GM18511 (cell line): Measurements from ENCODE around the gene RBBP8NL.

Source experiments
- ATAC-seq: cut with Tn5 transposase; IDR thresholded peaks from one replicate; pipeline ENCODE4 v1.9.1; 2021; ENCODE audit warnings: mild to moderate bottlenecking, moderate library complexity; ENCODE audit not compliant: unreplicated experiment

Gene RBBP8NL

DNA sequence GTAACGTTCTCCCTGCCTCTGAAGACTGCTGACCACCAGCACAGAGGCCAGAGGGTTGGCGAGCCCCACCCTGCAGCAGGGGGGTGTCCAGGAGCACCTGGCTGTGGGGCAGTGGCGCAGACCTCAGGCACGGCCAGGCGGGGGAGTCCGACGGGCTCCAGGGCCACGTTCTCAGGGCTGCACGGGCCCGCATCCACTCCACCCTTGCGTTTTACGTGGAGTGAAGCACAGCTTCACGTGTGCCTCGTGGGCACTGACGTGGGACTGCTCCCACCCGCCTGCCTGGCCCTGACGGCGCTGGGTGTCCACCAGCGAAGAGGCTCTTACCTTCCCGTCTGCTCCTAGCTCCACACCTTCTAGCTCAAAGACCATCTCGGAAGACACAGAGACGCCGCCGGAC lies 33.5 kb downstream of the RBBP8NL start:
- ATAC-seq, result no peak

DNA sequence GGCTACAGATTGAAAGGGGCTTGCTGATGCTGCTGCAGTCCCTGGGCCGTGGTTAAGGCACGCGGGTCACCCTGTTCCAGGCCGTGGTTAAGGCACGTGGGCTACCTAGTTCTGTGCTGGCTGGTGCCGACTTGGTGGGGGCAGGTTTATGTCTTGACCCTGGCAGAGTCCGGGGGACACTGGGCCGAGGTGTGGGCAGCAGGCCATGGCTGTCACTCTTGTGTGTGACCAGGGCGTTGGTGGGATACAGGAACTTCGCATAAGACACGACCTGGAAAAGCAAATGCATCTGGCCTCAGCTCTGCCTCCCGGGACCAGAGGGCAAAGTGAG lies 34.0 kb downstream of the RBBP8NL start:
- no peak for ATAC-seq

DNA sequence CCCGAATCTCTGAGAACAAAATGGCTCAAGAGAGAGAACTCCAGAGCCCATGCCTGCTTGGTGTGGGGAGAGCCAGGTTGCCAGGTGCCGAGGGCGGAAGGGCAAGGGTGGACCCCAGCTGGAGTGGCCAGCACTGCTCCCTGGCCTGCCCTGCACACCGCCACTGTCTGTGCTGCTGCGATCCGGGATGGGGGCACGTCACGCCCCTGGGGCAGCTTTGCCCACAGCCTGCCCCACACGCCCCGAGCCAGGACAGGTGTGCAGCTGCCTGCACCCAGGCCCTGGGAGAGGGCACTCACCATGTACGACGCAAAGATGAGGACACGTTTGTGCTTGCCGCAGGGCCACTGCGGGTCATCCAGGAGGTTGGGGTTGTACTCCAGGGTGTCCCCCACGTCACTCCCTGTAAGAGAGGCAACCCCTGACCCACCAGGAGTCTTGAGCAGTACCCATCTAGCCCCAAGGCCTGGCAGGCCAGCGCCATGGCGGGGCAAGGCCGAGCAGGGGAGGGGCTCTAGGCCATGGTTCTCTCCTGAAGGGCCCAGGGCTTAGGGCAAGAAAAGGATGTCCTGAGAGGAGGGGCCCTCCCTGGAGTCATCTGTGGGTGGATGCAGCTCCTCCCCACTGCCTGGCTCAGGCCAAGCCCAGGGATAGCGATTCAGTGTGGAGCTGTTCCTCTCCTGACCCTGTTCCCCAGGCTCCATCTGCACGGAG lies 34.6 kb downstream of the RBBP8NL start:
- no peak for ATAC-seq

DNA sequence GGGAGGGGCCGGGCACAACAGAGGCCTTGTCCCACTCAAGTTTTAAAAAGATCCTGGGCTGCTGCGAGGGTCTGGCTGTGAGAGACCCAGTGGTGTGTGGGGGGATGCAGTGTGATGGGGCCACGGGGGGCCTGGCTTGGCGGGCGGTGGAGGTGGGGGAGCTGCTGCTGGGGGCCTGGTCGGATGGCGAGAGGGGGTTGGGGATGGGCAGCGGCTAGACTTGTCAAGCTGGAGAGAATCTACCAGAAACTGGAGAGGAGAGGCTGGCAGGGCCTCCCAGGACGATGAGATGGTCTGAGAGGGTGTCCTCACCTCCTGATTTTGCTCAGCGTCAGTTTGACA lies 35.3 kb downstream of the RBBP8NL start:
- ATAC-seq, result no peak

DNA sequence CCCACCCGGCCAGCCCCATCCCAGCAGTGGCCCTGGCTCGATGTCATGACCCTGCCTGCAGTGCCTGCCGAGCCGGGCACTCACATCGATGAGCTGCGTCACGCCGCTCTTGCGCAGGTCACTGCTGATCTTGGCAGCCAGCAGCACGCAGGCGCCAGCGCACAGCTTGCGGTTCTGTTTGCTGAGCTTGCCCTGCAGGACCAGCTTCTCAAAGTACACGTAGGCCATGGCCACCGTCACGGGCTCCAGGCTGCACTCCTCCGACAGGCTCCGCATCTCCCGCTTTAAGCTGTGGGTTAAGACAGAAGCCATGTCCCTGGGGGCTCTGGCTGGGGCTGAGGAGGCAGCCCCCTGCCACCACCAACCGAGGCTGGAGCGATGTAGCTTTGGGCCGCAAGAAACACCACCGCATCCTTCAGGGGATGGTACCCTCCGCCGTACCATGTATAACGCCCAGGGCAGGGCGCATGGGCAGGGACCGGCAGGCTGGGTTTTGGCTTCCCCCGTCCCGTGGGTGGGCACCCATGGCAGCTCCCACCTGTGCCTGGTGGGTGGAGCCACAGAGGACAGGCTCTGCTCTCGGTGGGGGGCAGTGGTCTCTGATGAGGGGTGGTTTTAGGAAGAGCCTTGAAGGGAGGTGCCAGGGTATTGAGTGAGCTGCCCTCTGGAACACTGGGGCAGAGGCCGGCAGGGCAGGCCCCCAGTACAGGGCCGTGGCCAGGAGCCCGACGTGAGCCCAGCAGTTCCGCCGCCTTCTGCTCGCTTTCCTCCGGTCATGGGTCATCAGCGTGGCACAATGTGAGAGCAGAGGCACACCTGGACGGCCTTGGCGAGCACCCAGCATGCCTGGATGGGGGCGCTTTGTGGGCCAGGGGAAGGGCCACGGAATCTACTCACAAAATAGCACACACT lies 35.9 kb downstream of the RBBP8NL start:
- no peak for ATAC-seq

DNA sequence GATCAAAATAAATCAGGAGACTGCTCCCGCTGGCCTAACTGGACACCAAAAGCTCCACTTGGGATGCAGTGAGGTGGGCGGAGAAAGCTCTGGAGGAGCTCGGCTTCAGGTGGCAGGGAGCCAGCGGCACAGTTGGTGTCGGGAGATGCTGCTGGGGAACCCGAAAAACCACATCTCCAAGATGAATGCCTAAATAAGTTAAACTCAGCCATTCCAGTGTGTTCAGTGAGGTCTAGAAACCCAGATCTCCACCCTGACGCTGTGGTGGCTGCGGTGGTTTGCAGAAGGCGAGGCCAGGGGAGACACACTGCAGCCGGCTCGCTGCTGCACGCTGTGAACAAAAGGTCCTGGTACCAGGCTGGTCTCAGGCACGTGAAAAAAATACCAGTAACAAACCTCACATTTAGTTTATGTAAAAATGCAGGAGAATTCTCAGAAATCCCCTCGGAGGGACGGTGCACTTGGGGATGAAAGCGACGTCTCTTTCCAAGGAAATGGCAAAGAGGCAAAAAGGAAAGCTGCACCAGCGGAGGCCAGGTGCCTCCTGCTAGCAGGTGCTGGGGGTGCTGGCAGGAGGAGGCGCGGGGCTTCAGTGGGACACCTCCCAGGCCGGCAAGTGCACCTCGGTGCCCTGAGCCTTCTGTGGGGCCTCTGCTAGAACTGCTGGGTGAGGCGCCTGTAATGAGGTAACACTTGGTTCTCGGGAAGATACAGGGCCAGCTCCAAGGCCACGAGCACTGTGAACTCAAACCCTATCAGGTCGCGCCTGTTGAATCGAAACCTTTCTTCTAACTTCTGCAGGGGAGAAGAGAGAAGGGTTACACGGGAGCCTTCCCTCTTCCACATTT lies 36.8 kb downstream of the RBBP8NL start:
- no peak for ATAC-seq

DNA sequence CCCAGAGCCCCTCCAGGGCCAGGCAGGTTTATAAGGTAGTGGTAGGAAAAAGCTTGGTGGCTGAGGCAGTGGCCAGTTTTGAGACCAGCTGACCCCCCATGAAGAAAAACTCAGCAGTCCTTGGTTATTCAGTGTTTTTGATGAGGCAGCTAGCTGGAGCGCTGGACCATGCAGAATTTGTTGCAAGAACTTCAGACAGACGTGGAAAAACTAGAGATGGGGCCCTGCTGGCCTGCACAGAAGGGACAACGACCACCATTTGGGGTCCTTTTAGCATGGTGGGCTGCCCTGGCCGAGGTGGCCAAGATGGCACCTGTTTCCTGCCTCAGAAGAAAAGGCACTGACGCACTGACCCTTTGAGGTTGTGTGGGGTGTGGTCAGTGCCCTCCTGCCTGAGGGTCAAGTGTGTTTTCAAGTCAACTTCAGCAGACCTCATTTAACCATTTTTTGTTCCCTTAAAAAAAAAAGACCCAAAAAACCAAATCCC lies 37.7 kb downstream of the RBBP8NL start:
- ATAC-seq, result no peak

DNA sequence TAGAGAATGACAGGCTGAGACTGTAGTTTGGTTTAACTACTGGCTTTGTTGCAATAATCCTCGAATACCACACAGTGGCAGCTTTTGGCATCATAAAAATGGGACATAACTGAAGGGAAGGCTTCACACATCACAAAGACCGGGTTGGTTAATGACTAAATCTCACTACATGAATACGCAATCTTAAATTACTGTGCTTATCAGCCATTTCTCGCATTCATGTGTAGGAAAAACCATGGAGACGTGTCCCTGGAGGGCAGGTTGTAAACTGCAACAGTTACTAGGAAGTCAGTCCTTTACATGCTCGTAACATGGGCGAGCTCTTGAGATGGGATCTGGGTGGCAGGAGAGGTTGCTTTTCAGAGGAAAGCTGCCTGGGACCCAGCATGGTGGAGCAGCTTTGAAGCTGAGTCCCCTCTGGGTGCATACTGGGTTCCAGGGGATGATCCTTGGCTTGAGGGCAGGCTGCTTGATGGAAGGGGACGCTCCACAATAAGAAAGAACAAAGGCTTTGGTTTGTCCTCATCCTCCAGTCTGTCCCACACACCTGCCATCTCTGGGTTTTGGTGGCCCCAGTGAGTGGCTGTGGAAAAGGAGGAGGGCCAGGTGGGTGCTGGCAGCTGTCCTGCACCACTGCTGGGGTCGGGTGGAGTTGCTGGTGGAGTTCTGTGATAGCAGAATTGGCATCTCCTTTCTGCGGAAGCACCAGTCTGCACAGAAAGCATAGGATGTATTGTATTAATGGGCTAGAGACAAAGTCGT lies 38.3 kb downstream of the RBBP8NL start:
- ATAC-seq, result no peak

DNA sequence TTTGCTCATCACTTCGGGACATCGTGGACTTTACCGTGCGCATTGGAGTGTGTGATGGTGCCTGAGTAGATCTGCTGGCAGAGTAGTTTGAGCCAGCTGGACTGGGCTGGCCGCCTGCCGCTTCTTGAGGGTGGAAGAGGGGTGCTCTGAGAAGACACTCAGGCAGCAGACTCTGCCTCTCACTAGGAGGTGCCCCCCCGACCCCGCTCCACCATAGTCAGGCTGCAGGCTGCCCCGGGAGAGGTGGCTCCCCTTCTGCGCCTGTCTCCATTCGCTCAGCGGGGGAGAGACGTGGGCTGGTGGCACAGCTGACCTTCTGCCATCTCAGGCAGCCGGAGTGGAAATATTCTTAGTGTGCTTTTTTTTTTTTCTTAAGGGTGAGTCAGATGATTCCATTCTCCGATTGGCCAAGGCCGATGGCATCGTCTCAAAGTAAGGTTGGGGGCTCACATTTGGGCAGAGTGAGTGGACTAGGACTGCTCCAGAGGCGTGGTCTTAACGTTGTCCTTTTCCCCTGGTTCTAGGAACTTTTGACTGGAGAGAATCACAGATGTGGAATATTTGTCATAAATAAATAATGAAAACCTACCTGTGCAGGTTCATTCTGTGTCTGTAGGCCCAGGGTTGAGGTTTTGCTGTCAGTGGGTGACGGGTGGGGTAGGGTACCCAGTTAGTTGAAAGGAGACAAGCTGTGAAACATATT lies 39.3 kb downstream of the RBBP8NL start:
- ATAC-seq, result no peak

DNA sequence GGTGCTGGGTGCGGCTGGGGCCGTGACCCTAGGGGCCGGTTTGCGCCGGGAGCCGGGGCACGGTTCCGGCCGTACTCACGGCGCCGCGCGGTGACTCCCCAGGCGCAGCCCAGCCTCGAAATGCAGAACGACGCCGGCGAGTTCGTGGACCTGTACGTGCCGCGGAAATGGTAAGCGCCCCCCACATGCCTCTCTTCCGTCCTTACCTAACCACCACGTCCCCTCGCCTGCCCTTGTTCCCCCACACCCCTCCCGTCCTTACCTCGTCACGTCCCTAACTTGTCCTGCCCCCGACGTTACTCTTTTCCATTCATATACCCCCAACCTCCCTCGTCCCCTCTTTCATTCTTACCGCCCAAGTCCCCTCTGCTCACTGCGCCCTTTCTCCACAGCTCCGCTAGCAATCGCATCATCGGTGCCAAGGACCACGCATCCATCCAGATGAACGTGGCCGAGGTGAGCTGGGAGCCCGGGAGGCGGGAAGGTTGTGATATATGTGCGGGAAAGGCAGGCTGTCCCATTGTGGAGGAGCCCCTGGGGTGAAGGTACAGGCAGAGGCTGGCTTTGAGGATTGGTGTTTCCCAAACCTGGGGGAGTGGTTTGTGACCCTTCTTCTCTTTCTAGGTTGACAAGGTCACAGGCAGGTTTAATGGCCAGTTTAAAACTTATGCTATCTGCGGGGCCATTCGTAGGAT lies 40.0 kb downstream of the RBBP8NL start:
- no peak for ATAC-seq

DNA sequence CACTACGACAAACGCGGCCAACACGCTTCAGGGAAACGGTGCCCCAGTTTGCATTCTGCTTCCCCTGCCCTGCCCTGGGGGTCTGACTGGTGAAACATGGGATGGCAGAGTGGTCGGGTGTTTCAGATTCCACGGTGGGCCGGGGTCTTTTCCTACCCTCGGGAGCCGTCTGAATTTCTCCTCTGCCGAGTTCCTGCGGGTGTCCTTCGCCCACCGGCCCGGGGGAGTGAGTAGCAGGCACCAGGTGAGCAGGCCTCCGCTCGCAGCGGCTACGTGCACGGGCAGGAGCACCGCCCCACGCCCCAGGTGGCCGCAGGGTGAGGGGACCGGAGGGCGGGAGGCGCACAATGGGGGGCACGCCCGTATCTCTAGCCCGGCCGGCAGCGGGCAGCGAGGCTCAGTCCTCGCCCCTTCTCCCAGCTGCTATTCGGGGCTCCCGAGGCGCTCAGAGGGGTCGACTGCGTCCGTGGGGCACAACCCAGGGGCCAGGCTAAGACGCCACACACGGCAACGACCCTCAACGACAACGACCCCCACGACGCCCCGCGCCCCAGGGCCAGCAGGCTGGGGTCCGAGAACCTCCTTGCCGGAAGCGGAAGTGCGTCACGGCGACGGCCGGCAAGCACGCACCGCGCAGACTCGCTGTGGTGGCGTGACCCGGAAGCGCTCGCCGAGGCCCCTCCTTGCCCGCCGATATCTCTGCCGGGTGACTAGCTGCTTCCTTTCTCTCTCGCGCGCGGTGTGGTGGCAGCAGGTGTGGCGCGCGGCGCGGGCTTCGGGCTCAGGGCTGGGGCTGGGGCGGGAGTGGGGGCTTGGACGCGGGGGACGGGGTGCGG lies 40.7 kb downstream of the RBBP8NL start, which contains the start of gene RPS21:
Gene RPS21 (plus strand): TSS at position 721 of the 836 bp plus-strand sequence. CDS start 236 bp downstream, outside the sequence.
- ATAC-seq, result peak; percentile 90

DNA sequence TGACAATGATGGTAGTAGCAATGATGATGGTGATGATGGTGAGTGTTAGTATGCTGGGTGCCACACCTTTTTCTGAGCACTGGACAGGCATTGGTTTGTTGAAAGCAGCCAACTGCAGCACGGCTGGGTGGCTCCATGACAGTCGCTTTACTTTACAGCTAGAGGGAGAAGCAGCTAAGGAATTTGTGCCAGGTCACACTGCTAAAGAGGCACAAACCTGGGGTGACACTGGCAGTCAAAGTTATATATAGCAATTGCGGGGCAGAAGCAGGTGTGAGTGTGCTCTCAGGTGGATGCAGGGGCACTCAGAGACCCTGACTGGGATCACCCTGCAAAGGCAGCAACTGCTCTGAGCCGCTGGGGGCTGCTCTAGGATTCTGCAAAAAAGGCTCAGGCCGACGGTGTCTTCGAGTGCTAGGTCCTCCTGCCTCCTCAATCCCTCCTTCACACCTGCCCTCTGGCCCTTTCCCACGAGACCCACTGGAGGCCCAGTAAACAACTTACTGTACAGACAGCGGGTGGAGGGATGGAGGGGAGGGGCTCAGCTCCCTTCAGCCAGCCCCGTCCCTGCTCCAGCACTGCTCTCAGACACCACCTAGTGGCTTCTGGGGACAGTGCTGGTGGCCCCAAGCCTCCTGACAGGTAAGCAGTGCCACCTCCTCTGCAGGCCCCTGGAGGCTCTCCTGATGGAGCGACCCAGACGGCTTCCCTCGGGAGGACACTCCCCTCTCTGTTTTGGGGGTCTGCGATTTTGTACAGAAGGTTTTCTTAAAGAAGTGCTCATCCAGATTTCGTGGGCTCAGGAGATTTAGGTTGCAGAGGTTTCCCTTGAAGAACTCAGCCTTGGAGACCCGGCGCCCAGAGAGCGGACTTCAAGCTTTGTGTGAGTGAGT lies 44.8 kb downstream of the RBBP8NL start:
- ATAC-seq, result peak; percentile 60

DNA sequence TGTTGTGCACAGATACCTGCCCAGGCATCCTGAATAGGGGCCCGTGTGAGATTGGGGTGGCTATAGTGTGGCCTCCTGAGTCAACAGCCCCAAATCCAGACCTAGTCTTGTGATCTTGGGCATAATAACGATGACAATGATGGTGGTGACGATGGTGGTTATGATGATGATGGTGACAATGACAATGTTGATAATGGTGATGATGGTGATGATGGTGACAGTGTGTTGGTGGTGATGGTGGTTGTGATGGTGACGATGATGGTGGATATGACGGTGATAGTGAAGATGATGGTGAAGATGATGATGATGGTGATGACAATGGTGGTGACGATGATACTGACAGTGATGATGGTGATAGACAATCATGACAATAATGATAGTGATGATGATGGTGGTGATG lies 45.5 kb downstream of the RBBP8NL start:
- ATAC-seq, result no peak

DNA sequence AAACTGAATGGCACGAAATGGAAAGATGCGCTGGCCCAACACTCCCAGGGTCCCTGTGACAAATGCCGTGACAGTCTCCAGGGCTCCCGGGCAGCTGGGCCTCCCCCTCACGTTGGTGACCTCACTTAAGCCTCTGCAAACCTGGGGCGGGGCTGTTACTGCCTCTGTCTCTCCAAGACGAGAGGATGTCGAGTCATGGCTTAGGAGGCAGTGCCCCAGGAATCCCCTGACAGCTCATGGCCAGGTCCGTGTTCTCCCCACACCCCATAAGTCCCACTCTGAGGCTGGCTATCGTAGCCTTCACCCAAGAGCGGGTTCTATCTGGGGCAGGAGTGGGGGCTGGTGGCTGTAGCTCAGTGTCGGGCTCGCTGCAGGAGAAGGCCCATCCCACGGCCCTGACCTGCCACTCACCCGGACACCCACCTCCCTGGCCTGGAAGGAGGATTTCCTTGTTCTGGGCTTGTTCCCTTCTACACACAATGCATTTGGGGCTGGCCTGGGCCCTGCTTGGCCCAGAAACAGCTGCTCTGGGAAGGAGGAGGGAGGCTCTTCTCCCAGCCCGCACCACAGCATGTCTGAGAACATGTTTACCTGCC lies 46.0 kb downstream of the RBBP8NL start:
- ATAC-seq, result no peak

DNA sequence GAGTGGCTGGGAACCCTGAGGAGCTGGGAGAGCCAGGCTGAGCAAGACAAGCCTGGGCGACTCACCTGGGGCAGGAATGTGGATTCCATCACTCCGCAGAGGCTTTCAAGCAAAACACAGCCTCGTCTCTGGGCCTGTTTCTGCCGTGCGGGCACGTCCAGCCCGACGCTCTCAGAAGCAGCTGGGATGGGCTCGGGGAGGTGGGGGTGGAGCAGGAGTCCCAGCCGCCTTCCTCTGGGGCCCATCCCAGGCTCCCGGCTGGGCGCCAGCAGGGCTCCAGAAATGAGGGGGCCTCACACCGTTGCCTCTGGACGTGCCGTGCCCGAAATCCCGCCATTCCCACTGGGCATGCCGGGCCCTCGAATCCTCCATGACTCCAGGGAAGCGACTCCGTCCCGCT lies 49.1 kb downstream of the RBBP8NL start:
- no peak for ATAC-seq

DNA sequence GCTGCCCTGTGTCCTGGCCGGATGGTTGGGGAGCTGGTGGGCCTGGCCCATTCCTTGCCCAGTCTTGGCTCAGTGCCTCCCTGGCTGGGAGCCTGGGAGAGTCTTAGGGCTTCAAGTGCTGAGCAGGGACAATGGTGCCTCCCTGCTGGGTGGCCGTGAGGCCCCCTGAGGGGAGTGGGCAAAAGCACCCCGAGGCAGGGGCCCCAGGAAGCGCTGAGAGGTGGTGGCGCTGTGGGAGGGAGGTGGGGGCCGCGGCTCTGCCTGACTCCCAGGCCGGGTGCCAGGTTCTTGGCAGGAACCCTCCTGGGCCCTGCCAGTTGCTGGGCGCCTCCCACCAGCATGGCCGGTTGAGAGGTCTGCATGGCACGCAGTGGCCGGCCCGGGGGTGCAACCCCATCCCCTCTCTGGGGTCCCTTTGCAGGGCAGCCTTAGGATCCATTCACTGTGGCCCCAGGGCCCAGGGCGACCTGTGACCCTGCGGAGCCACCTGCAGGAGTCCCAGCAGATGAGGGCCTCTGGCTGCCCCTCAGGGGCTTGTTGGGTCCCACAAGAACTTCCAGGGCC lies 49.6 kb downstream of the RBBP8NL start:
- ATAC-seq, result no peak

DNA sequence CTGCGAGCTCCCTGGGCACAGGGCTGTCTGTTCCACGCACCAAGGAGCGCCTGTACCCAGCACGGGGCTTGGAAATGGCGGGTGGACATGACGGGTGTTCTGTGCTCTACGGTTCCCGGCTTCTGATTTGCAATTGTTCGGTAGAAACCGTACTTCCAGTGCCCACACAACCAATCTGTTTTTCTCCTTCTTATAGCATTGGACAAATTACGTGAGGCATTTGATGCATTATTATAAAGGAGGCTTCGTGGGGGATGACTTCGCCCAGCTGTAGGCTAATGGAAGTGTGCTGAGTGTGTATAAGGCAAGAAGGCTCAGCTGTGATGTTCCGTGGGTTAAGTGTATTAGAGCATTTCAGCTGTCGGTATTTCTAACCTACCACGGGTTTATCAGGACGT lies 50.3 kb downstream of the RBBP8NL start:
- no peak for ATAC-seq
